HG02588 (cell line): ENCODE data around the gene DCUN1D1.
A peak's percentile ranks its signal among the peaks of the same experiment; 100 is the strongest.
"Not testable (repeated sequence)": the region's sequence is repeated elsewhere in the genome, so short reads cannot be mapped to it uniquely, and the experiment has no call there.

ENCODE experiments used
- ATAC-seq: cut with Tn5 transposase; IDR thresholded peaks from one replicate; pipeline ENCODE4 v1.9.1; 2021; ENCODE audit warnings: mild to moderate bottlenecking, moderate library complexity; ENCODE audit not compliant: unreplicated experiment

The DCUN1D1 gene

DNA sequence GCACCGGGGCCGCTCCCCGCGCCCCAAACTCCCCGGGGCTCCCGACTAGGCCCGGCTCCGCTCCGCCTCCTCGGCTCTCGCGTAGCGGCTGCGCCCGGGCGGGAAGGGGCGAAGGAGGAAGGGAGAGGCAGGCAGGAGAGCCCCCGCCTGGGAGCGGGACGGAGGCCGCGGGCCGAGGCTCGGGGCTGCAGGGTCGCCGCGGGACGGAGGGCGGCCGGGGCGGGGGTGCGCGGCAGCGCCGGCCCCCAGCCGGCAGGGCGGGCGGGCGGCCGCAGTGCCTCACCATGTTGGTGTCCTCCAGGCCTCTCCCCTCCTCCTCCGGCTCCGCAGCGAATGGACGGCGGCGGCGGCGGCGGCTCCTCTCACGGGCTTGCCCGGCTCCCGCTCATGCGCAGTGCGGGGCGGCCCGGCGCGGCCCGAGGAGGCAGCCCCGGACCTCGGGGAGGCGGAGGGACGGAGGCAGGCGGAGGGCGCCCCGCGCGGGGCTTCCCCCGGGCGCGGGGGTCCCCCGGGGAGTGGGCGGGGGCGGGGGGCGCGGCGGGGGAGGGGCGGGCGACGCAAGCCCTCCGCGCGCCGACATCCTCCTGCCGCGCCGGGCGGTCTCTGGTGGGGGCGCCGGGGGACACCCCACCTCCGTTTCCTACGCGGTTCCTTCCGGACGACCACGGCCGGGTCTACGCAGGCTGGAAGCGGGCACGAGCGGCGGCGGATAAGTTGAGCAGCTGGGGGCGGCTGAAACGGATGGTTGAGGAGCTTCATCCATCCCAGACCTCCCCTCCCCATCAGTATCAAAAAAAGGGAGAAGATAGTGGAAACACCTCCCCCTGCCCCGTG is at the start of gene DCUN1D1:
Gene DCUN1D1, minus strand, starts transcription at position 335 of the 834 bp plus-strand sequence. Its CDS starts 49 bp downstream, at position 286.
- ATAC-seq = peak; percentile 90

DNA sequence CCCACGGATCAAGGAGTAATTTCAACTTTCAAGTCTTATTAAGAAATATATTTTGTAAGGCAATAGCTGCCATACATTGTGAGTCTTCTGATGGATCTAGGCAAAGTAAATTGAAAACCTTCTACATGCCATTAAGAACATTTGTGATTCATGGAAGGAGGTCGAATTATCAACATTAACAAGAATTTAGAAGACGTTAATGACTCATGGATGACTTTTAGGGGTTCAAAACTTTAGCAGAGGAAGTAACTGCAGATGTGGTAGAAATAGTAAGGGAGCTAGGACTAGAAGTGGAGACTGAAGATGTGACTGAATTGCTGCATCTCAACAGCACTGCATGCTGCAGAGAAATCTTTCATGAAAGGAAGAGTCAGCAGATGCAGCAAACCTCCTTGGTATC is 48.1 kb upstream of the DCUN1D1 start:
- ATAC-seq = no peak

DNA sequence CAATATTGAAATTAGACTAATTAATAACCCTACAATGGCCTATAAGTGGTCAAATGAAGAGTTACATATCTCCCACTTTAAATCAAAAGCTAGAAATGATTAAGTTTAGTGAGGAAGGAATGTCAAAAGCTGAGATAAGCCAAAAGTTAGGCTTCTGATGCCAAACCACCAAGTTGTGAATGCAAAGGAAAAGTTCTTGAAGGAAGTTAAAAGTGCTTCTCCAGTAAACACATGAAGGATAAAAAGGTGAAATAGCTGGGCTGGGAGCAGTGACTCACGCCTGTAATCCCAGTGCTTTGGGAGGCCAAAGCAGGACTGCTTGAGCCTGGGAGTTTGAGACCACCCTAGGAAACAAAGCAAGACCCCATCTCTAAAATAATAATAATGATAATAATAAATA is 46.9 kb upstream of the DCUN1D1 start:
- ATAC-seq = no peak

DNA sequence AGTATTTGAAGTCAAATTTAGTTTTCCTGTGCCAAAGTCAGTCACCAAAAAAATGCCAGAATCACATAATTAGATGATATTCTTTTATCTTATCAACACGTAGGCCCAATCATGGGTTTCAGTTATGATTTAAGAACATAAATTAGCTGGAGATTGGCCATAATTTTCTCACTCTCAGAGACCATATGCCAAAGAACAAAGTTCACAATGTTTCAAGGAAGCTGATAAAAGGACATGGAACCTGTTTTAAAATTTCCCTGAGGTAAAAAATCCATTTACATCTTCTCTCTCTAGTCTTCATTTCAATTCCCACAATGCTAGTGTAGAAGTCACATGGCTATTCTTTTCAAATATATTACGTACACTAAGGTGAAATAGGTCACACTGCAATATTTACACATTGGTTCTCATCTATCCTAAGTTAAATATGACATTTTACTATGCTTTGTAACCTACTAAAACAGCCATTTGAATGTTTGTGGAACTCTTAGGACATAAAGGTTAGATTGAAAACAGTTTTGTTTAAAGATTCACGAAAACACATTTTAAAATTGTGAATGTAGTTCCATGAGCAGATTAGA is 42.7 kb upstream of the DCUN1D1 start:
- ATAC-seq = no peak

DNA sequence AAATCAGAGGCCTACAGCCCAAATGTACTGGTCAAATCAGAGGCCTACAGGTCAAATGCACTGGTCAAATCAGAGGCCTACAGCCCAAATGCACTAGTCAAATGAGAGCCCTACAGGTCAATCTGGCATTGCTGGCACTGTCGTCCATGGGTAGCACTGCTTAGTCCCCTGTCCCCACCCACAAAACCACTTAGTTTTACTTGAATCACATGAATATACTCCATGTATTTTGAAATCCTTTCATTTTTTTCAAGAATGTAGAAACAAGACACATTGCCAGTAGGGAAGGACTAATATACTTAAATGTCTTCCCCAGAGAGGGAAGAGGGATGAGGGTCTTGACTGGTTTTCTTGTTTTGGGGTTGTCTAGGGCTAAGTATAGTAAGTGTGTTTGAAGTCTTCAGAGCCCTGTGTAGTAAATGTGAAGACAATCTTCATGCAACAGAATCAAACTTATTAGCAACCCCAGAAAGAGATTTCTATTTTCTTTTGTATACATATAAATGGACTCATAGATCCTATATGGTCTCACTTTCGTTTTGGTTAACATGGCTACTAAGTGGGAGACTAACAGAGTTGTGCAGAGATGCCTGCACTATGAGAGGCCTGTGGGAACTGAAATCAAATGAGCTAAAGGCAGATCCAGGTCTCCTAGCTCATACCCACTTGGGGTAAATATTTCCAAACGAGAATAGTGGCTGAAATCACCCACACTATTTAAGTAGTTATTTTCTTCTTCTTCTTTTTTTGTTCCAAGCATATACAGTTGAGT is 38.3 kb upstream of the DCUN1D1 start:
- no peak for ATAC-seq

DNA sequence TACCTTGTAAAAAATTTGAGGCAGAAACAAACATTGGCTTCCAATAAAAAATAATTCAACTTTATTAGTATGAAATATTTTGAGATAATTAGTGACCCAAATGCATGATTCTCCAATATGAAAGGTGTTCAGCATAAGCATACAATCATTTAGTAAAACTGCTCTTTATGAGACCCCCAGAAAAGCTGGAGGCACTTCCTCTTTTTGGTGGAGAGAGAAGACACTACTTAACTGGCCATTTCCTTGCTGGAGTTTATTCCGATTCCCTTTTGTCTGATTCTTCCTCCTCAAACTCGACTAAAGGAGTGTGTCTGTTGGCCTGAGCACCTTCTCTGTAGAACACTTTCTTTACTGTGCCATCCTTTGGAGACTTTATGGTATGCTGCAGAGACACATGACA is 34.8 kb upstream of the DCUN1D1 start:
- ATAC-seq = no peak

DNA sequence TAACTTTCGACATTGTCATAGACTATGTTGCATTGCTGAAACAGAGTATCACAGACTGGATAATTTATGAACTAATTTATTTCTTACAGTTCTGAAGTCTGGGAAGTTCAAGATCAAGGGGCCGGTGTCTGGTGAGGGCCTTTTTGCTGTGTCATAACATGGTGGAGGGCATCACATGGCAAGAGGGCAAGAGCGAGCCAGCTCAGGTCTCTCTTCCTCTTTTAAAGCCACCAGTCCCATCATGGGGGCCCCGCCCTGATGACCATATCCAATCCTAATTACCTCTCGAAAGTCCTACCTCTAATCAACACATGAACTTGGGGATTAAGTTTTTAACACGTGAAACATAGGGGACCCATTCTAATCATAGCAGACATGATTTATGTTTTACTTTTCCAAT is 33.5 kb upstream of the DCUN1D1 start:
- no peak for ATAC-seq

DNA sequence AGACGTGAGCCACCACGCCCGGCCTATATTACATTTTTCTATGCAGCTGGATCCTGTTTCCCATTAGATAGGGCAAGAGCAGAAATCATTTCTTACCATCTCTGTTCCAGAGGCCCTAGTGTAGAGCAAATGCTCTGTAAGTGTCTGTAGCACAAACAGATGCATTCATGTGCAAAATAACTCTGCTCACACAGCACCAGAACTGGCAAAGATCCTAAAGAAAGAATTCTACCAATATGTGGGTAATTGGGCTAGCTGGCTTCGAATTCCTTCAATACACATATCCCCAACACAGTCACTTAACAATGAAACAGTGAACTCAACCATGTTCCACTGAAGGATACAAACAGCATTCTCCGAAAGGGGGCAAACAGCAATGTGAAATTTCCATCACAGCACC is 32.7 kb upstream of the DCUN1D1 start:
- ATAC-seq = no peak

GRCh38 chr3:183008800-183009199 is 28.5 kb upstream of the DCUN1D1 start:
- no peak for ATAC-seq

GRCh38 chr3:183008303-183008702 is 28.0 kb upstream of the DCUN1D1 start:
- ATAC-seq = no peak

DNA sequence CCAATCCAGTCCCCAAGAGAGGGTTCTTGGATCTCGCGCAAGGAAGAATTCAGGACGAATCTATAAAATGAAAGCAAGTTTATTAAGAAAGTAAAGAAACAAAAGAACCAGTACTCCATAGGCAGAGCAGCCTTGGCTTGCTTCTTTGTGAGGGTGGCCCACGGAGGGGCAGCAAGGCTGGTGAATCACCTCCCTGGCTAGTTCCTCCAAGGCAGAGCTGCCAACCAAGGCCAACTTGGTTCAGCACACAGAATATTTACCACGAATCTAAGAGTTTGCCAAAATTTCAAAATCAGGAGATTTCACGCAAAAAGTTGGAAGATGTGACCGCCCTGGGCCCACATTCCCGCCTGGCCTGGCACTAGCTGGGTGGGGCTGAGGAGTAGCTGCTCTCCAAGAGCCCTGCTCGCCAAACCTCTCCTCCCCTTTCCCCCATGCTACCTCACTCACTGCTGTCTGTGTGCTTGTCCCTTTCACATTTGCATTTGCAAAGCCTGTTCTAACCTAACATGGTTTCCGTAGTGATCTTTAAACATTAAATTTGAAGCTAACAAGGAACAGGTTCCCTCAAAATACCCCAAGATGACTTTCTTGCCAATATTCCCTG is 26.2 kb upstream of the DCUN1D1 start:
- no peak for ATAC-seq

GRCh38 chr3:182999767-183000166 is 19.4 kb upstream of the DCUN1D1 start:
- no peak for ATAC-seq

DNA sequence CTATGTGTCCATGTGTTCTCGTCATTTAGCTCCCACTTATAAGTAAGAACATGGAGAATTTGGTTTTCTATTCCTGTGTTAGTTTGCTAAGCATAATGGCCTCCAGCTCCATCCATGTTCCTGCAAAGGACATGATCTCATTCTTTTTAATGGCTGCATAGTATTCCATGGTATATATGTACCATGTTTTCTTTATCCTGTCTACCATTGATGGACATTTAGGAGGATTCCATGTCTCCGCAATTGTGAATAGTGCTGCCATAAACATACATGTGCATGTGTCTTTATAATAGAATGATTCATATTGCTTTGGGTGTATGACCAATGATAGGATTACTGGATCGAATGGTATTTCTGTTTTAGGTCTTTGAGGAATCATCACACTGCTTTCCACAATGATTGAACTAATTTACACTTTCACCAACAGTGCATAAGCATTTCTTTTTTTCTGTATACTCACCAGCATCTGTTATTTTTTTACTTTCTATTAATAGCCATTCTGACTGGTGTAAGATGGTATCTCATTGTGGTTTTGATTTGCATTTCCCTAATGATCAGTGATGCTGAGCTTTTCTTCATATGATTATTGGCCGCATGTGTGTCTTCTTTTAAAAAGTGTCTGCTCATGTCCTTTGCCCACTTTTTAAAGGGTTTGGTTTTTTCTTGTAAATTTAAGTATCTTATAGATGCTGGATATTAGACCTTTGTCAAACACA is 13.3 kb upstream of the DCUN1D1 start:
- not testable (repeated sequence) for ATAC-seq

- no peak for ATAC-seq
Measured at GRCh38 chr3:182989566-182989965, 9.2 kb upstream of the DCUN1D1 start.

GRCh38 chr3:182986021-182986420 is 5.7 kb upstream of the DCUN1D1 start:
- no peak for ATAC-seq

- no peak for ATAC-seq
Measured at GRCh38 chr3:182983876-182984275, 3.5 kb upstream of the DCUN1D1 start.

DNA sequence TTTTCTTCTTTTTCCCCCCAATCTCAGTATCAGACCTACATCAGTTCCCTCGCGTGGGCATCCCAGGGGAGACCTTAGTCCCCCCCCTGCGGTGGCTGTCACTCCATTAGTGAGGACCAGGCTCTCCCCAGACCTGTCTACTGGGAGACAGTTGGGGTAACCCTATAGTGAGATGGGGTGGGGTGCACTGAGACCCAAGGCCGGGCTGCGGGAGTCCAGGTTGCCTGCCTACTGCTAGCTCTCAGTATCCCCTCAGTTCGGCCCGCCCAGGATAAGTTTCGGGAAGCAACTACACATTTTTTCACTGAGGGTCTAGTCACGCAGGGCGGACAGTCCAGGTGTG is 671 bp upstream of the DCUN1D1 start:
- no peak for ATAC-seq

GRCh38 chr3:182979674-182980191 is 605 bp downstream of the DCUN1D1 start:
- ATAC-seq = peak; percentile 12

DNA sequence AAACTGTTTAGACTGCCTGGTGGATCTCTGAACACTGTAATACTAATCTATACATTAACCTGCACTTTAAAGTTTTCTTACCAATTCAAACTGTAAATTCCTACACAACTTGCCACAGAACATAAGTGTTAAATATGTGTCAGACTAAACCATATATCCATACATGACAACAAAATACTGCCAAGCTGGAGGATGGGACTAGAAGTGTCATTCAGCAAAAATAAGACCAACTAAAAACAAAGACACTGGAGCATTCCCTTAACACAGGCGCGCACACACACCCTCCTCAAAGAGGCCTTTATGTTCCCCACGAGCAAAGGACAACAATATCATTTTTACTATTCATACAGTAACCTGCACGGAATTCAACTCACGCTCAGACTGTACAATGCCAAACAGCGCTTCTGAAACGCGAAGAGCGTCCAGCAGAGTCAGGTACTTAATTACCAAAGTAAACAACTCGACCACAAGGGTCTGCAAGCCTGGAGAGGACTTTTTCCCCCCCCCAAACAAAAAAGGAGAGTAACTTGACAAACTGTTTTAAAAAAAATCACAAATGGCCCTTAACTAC is 1.1 kb downstream of the DCUN1D1 start:
- ATAC-seq = no peak

GRCh38 chr3:182978387-182978786 is 2.0 kb downstream of the DCUN1D1 start:
- ATAC-seq = no peak
